Left lung (tissue), 10 donors: Measurements from ENCODE around the gene LNP1. TPM values are rescaled to one million over a fixed set of nuclear protein-coding genes. Genes with fewer than 3 reads are reported as not detected.

Experiments
- ATAC-seq: fragments of 200-7000 bp; cut with Tn5 transposase; one replicate; pipeline ENCODE4 v1.9.1; 2020; ENCODE audit warnings: moderate library complexity
- DNase-seq, 4 donors: peaks; one replicate each; pipeline ENCODE4 v3.0.0-alpha.2; 2013 to 2020
- H3K27ac ChIP-seq, 2 donors: fragments of 200-600 bp; sonication (generic) in 1 of 2; one replicate each; pipeline versions ENCODE4 v1.5.0 to v1.8.0; 2020 to 2021
- H3K27me3 ChIP-seq, 2 donors: fragments of 200-600 bp; sonication (generic) in 1 of 2; one replicate each; pipeline versions ENCODE4 v1.5.0 to v1.8.0; 2020 to 2021
- H3K36me3 ChIP-seq, 2 donors: fragments of 200-600 bp; sonication (generic) in 1 of 2; one replicate each; pipeline versions ENCODE4 v1.5.0 to v1.8.0; 2020 to 2021
- H3K4me1 ChIP-seq, 2 donors: fragments of 200-600 bp; one replicate each; pipeline ENCODE4 v1.8.0; 2021
- H3K4me3 ChIP-seq, 2 donors: fragments of 200-600 bp; sonication (generic) in 1 of 2; one replicate each; pipeline versions ENCODE4 v1.5.0 to v1.8.0; 2020 to 2021; ENCODE audit warnings: mild to moderate bottlenecking in 1 of 2
- H3K9me3 ChIP-seq, 2 donors: fragments of 200-600 bp; sonication (generic) in 1 of 2; one replicate each; pipeline versions ENCODE4 v1.5.0 to v1.8.0; 2020 to 2021
- intact Hi-C, 2 donors: fragments of 100-400 bp; cut with DNase I; formaldehyde crosslinking; loops; one replicate each; pipeline versions ENCODE4 v1.11.2 to v1.14.2; 2022
- polyA plus RNA-seq, 6 donors: library from polyadenylated mRNA; unstranded; fragments of 120-200 nt; gene quantifications; one replicate each; pipeline ENCODE4 v1.2.1, GENCODE V29; 2013; ENCODE audit not compliant: insufficient read length in 6 of 6
- total RNA-seq, 2 donors: library from RNA; stranded (reverse); fragmentation: NEBNext Ultra II Directional; extraction: Animal tissue kit (Norgen Biotek cat#: 25700); gene quantifications; one replicate each; pipeline ENCODE4 v1.2.1, GENCODE V29; 2021
- TF ChIP-seq, protein P1 (sequence below), 2 donors: fragments of 200-600 bp; sonication (generic) in 1 of 2; IDR thresholded peaks; one replicate each; pipeline versions ENCODE4 v1.5.0 to v1.8.0; 2021; ENCODE audit warnings: antibody characterized with exemption in 2 of 2
- donor health status: DM: no; HTN: yes; CAD: no.
- donor health status: DM: no; HTN: no; CAD: no.

The LNP1 gene
- total and polyA plus RNA-seq, 8 donors, result 1.4 to 13.0 (median 9.0) TPM

DNA sequence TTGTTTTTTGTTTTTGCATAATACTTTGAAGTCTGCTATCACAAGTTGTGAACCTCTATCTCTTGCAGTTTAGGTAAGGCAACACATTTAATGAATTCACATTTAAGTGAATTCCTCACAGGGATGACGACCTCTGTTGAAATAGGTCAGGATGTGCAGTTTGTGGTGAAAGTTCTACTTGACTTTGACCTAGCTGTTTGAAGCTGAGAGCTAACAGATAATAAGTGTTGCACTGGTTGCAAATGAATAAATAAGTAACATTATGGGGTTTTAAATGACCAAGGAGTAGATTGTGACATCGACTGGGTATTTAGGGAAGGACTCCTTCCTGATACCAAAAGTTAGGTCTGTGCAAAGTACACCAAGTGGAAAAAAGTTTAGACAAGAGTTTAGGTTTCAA is 42.9 kb upstream of the LNP1 start:
- Histone ChIP-seq H3K27me3 (no peaks in the 10 kb centered on the region), H3K4me1 (no peaks in the 10 kb centered on the region), H3K4me3 (no peak overlapping the region), H3K36me3 (peaks cover 0 to 90% of the 10 kb centered on the region in 2 donors), H3K9me3 (peaks cover 0 to 6% of the 10 kb centered on the region in 2 donors), H3K27ac (no peak overlapping the region)
- DNase-seq (no peak), ATAC-seq (no peak)
- intact Hi-C loops, result no loop called here
- TF ChIP-seq, protein P1, sequence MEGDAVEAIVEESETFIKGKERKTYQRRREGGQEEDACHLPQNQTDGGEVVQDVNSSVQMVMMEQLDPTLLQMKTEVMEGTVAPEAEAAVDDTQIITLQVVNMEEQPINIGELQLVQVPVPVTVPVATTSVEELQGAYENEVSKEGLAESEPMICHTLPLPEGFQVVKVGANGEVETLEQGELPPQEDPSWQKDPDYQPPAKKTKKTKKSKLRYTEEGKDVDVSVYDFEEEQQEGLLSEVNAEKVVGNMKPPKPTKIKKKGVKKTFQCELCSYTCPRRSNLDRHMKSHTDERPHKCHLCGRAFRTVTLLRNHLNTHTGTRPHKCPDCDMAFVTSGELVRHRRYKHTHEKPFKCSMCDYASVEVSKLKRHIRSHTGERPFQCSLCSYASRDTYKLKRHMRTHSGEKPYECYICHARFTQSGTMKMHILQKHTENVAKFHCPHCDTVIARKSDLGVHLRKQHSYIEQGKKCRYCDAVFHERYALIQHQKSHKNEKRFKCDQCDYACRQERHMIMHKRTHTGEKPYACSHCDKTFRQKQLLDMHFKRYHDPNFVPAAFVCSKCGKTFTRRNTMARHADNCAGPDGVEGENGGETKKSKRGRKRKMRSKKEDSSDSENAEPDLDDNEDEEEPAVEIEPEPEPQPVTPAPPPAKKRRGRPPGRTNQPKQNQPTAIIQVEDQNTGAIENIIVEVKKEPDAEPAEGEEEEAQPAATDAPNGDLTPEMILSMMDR (IDR thresholded peaks at IDR 0.05), result no peak

DNA sequence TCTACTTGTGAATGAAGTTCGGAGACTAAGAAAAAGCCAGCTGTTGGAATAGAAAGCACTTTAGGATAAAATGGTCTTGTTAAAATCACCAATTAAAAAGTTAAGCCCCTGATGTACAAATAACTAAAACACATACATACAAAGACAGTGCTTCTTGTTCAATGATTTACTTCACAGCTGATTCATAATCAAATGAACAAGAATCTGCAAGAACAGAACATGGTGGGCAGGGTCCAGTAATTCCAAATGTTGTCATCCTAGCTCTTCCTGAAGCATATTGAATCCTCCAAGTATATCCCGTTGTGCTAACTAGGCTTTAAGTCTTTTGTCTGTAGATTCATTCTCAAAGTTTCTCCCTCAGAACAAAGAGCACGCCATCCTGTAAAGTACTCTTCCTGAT is 42.3 kb upstream of the LNP1 start:
- Histone ChIP-seq H3K36me3 (peaks cover 0 to 90% of the 10 kb centered on the region in 2 donors), H3K9me3 (peaks cover 0 to 6% of the 10 kb centered on the region in 2 donors), H3K27me3 (no peaks in the 10 kb centered on the region), H3K4me3 (no peak overlapping the region), H3K4me1 (no peaks in the 10 kb centered on the region), H3K27ac (no peak overlapping the region)
- DNase-seq (no peak), ATAC-seq (no peak)
- intact Hi-C loops, result no loop called here
- TF ChIP-seq, protein P1 (IDR thresholded peaks at IDR 0.05), result no peak

DNA sequence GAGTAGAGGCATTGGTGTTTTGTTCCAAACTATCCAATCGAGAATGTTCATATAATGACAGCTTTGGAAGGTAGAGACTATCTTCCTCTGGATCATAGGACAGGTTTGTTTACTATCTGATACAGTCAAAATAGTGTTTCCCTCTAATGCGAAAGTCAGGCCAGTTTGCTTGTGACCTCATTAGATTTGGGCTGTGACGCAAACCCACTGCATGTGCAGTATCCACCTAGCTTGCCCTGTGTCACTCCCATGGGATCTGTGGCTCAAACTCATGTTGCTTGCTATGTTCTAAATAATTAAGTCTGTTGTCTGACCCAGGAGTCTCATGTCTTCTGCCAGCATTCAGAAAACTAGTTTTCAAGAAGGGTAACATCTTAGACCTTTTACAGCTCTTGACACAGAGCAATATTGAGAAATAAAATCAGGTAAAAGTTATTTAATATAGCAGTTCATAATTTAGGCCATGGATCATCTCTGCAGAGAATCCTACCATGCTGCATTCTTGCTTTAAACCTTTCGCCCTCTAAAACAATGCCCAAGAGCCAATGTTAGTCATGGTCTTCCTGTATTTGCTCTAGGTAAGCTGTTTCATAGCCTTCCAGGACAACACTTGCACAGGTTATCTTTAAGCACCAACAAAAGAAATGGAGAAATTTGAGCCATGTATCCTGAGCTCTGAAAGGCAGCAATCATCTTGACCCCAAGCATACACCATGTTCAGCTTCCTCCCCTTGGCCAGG is 40.4 kb upstream of the LNP1 start:
- peaks cover 0 to 90% of the 10 kb centered on the region in 2 donors for H3K36me3 ChIP-seq

DNA sequence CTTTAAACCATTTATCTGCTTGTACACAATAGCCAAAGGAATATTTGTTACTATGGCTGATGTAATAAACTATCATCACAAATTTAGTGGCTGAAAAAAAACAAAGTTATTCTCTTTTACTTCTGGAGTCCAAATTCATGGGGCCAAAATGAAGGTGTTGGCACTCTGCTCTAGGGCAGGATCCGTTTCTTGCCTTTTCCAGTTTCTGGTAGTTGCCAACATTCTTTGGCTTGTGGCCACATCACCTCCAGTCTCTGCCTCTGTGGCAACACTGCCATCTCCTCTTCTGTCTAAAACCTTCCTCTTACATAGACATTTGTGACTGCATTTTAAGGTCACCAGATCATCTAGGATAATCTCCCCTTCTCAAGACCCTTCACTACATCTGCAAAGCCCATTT is 39.4 kb upstream of the LNP1 start:
- Histone ChIP-seq H3K4me3 (no peak overlapping the region), H3K27ac (no peak overlapping the region), H3K27me3 (no peaks in the 10 kb centered on the region), H3K36me3 (peaks cover 0 to 90% of the 10 kb centered on the region in 2 donors), H3K4me1 (no peaks in the 10 kb centered on the region), H3K9me3 (peaks cover 0 to 6% of the 10 kb centered on the region in 2 donors)
- TF ChIP-seq, protein P1 (IDR thresholded peaks at IDR 0.05), result no peak
- ATAC-seq (no peak), DNase-seq (no peak)
- intact Hi-C loops, result no loop called here

More for the DNA sequence above, 40.4 kb upstream of the LNP1 start:
- Histone ChIP-seq H3K27me3 (no peaks in the 10 kb centered on the region), H3K9me3 (peaks cover 0 to 6% of the 10 kb centered on the region in 2 donors), H3K27ac (no peak overlapping the region), H3K4me3 (no peak overlapping the region), H3K4me1 (no peaks in the 10 kb centered on the region)
- intact Hi-C loops, result no loop called here
- ATAC-seq, result no peak
- TF ChIP-seq, protein P1 (IDR thresholded peaks at IDR 0.05), result no peak
- no peak for DNase-seq

DNA sequence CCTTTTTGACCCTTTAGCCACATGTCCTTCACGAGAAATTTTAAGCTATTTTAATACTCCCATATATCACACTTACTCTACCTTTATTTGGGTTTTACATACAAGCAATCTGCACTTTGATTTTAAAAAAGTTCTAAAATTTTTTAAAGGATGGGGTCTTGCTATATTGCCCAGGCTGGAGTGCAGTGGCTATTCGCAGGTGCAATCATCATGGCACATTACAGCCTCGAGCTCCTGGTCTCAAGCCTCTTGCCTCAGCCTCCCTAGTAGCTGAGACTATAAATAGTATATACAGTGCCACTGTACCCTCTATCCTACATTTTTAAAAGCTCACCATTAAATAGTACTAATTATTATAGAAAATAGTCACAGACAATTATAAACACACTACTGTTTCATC is 36.9 kb upstream of the LNP1 start:
- intact Hi-C loops, result no loop called here
- H3K27ac ChIP-seq, result no peak overlapping the region
- DNase-seq (no peak), ATAC-seq (no peak)
- no peak overlapping the region for H3K4me3 ChIP-seq
- peaks cover 0 to 93% of the 10 kb centered on the region in 2 donors for H3K36me3 ChIP-seq
- H3K27me3 ChIP-seq, result no peaks in the 10 kb centered on the region
- H3K4me1 ChIP-seq, result no peaks in the 10 kb centered on the region
- peaks cover 0 to 6% of the 10 kb centered on the region in 2 donors for H3K9me3 ChIP-seq
- TF ChIP-seq, protein P1 (IDR thresholded peaks at IDR 0.05), result no peak
